Activated T-helper 1 cell treated with anti-CD3 and anti-CD28 coated beads, Interleukin-12 subunit alpha, Interleukin-12 subunit beta, Interleukin-2, Interleukin-4 antibody, amounts not matched to agents 30 ng/mL and 10 ng/mL and 1 ng/mL, durations not matched to agents 14 hours and 24 hours and 36 hours (primary cell): ENCODE measurements around the gene CTTNBP2NL. TPM values are rescaled to one million over a fixed set of nuclear protein-coding genes. Genes with fewer than 3 reads are reported as not detected.

Experiments
- DNase-seq: peaks from one replicate; pipeline ENCODE4 v3.0.0; 2021; ENCODE audit warnings: low spot score
- H3K27ac Mint-ChIP-seq: one replicate; pipeline ENCODE4 v1.8.0; 2021; ENCODE audit warnings: mild to moderate bottlenecking, mixed read lengths
- H3K27me3 Mint-ChIP-seq: one replicate; pipeline ENCODE4 v1.8.0; 2022; ENCODE audit warnings: mild to moderate bottlenecking, moderate library complexity, mixed read lengths; ENCODE audit not compliant: insufficient read depth
- H3K36me3 Mint-ChIP-seq: one replicate; pipeline ENCODE4 v1.8.0; 2021; ENCODE audit warnings: low read depth, mixed read lengths
- H3K4me1 Mint-ChIP-seq: one replicate; pipeline ENCODE4 v1.8.0; 2021; ENCODE audit warnings: low read depth, mixed read lengths
- H3K4me3 Mint-ChIP-seq: one replicate; pipeline ENCODE4 v1.8.0; 2021; ENCODE audit warnings: mild to moderate bottlenecking, moderate library complexity, mixed read lengths
- H3K9me3 Mint-ChIP-seq: one replicate; pipeline ENCODE4 v1.8.0; 2021; ENCODE audit warnings: mixed read lengths
- intact Hi-C: fragments of 100-400 bp; cut with micrococcal nuclease; formaldehyde crosslinking; loops from one replicate; pipeline ENCODE4 v1.15.1; 2024
- total RNA-seq: library from RNA; stranded (reverse); gene quantifications from 2 replicates; pipeline ENCODE4 v1.2.3, GENCODE V29; 2022

CTTNBP2NL gene
- total RNA-seq, 1 donor from 2014 or later, result 3.9 TPM

DNA sequence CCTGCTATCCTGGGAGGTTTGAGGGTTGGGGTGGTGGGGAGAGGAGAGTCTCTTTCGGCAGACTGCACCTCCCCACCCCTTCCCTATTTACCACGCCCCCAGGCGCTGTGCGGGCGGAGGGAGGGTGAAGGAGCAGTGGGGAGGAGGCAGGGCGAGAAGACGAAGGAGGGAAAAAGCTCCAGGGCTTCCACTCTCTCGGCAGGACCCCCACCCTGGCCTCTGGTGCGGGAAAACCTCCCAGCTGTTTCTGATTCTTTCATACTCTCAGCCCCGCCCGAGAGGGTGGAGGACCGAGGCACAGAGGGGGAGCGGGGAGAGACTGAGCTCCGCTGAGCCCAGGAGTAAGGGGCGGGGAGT, 111.9 kb downstream of the CTTNBP2NL start:
- Mint-ChIP-seq H3K4me3 (peak overlapping the region; percentile 79), H3K27ac (no peak overlapping the region), H3K4me1 (no peaks in the 10 kb centered on the region), H3K27me3 (peaks cover 56% of the 10 kb centered on the region), H3K36me3 (peaks cover 1% of the 10 kb centered on the region), H3K9me3 (no peaks in the 10 kb centered on the region)
- DNase-seq, result no peak
- intact Hi-C loops, result loop anchor here (10.0 kb wide), 1 partner anchor 167 kb away; the partner anchor contains the start of gene MOV10

- Mint-ChIP-seq H3K36me3 (peaks cover 1% of the 10 kb centered on the region), H3K27ac (no peak within 1 kb of the TSS), H3K4me1 (no peaks in the 10 kb centered on the region), H3K9me3 (no peaks in the 10 kb centered on the region), H3K4me3 (peak within 1 kb of the TSS; percentile 79), H3K27me3 (peaks cover 51% of the 10 kb centered on the region)
- intact Hi-C loops, result loop anchor here (10.0 kb wide), 1 partner anchor 166 kb away; the partner anchor contains the start of gene MOV10
- DNase-seq, result peak; percentile 34
Measured at GRCh38 chr1:112508278-112509004, 112.4 kb downstream of the CTTNBP2NL start, which contains the start of gene WNT2B. WNT2B (plus strand) TSS chr1:112508965; CDS start chr1:112509263, 298 bp downstream.

DNA sequence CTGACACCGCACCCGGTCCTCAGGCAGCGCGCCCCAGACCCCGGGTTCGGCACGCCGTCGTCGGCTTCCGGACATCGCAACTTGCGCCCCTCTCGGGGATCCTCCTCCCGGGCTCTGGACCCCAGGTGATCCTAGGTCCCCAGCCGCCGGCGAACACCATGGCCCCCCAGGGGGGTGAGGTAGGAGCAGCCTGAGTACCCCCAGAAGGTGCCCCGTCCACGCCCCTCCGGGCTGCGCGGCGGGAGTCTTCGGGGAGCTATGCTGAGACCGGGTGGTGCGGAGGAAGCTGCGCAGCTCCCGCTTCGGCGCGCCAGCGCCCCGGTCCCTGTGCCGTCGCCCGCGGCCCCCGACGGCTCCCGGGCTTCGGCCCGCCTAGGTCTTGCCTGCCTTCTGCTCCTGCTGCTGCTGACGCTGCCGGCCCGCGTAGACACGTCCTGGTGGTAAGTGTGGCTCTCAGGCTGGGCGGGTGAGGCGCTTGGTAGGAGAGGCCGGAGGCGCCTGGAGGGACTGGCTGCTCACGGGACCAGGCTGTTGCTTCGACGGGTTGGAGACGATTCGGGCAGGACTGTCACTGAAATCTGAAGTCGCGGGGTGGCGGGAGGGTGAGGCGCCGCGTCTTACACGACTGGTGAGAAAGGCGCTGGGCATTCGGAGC, 113.1 kb downstream of the CTTNBP2NL start:
- H3K4me3 Mint-ChIP-seq, result peak overlapping the region; percentile 64
- no peaks in the 10 kb centered on the region for H3K9me3 Mint-ChIP-seq

GRCh38 chr1:112509660-112510178, 113.7 kb downstream of the CTTNBP2NL start:
- H3K4me1 Mint-ChIP-seq, result no peaks in the 10 kb centered on the region
- H3K9me3 Mint-ChIP-seq, result no peaks in the 10 kb centered on the region
- H3K4me3 Mint-ChIP-seq, result peak overlapping the region; percentile 64
- peaks cover 44% of the 10 kb centered on the region for H3K27me3 Mint-ChIP-seq
- no peak for DNase-seq
- intact Hi-C loops, result loop anchor here (10.0 kb wide), 1 partner anchor 165 kb away; the partner anchor contains the start of gene MOV10
- H3K27ac Mint-ChIP-seq, result no peak overlapping the region
- peaks cover 1% of the 10 kb centered on the region for H3K36me3 Mint-ChIP-seq

More for the DNA sequence above, 113.1 kb downstream of the CTTNBP2NL start:
- DNase-seq, result no peak
- Mint-ChIP-seq H3K4me1 (no peaks in the 10 kb centered on the region), H3K27me3 (peaks cover 46% of the 10 kb centered on the region), H3K36me3 (peaks cover 1% of the 10 kb centered on the region), H3K27ac (no peak overlapping the region)
- intact Hi-C loops, result loop anchor here (10.0 kb wide), 1 partner anchor 166 kb away; the partner anchor contains the start of gene MOV10

DNA sequence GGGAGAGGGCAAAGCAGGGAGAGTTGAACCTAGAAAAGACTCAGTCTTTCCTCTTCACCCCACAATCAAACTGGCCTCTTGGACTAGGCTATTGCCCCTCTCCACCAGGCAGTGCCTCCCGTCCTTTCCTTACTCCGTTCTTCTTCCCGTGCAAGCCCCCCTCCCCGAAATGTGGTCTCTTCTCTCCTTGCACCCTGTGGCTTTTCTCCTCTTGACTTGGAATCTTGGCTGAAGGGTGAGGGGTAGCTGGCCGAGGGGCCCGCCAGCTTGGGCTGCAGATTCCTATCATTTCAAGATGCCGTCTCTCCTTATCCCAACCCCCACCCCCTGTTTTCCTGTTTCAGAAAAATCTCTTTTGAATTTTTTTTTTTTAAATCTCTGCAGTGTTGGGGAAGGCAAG, 114.3 kb downstream of the CTTNBP2NL start:
- Mint-ChIP-seq H3K36me3 (peaks cover 1% of the 10 kb centered on the region), H3K4me3 (peak overlapping the region; percentile 63), H3K9me3 (no peaks in the 10 kb centered on the region), H3K27ac (no peak overlapping the region), H3K27me3 (peaks cover 40% of the 10 kb centered on the region), H3K4me1 (no peaks in the 10 kb centered on the region)
- intact Hi-C loops, result no loop called here
- DNase-seq, result no peak

Other genes starting within 250 kb of the CTTNBP2NL start
- 0.05 and 0.10 TPM in 2 replicates for gene WNT2B, start 112.8 kb downstream of the CTTNBP2NL start, total RNA-seq
- gene ST7L, start 222.9 kb downstream of the CTTNBP2NL start, total RNA-seq, result 12.2 and 13.5 TPM in 2 replicates
- 239 and 242 TPM in 2 replicates for gene CAPZA1, start 223.6 kb downstream of the CTTNBP2NL start, total RNA-seq